Fibroblast of skin of left biceps (primary cell): Measurements from ENCODE around the gene PPP5C.
"Not testable (repeated sequence)": the region's sequence is repeated elsewhere in the genome, so short reads cannot be mapped to it uniquely, and the experiment has no call there.

ENCODE experiments used
- DNase-seq, 2 experiments: peaks; one replicate each; pipeline ENCODE4 v3.0.0-alpha.2; 2013; ENCODE audit warnings: low read depth in 2 of 2

PPP5C gene

DNA sequence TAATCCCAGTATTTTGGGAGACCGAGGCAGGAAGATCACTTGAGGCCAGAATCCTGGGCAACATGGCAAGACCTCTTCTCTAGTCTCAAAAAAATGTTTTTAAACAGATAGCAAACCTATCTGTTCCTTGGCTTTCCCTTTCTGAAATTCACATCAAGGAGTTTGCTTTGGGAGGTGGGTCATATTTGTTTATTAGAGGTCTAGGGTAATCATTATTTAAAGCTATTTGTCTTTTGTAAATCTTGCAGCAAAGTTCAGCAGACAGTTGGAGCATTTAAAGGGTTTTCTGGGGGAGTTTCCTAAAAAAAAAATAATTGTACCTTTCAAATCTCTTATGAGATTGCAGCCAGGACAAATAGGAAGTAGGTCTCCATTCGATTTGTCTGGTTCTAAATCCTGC, 17.5 kb downstream of the PPP5C start:
- no peak for DNase-seq

DNA sequence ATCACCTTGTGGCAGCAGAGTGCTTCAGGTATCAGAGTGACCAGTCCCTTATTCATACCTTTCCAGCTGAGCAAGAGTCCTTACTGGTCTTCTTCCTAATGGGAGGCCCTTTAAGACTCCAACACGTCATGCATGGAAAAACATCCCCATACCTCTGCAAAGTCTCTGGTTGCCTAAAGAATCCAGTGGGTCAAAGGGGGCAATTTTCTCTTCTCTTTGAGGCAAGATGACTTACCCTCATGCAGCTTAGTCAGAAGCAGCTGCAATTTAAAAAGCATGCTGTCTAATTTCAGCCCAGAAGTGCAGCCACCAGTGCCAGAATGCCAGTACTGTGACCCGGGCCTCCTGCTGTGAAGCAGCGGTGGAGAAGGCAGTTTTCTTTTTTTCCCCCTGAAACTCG, 18.7 kb downstream of the PPP5C start:
- no peak for DNase-seq

GRCh38 chr19:46366620-46367292, 19.9 kb downstream of the PPP5C start:
- no peak for DNase-seq

GRCh38 chr19:46367426-46367825, 20.5 kb downstream of the PPP5C start:
- no peak for DNase-seq

- DNase-seq = no peak
Observed at GRCh38 chr19:46368116-46368515, 21.2 kb downstream of the PPP5C start.

- DNase-seq = no peak
Observed at GRCh38 chr19:46369817-46370216, 22.9 kb downstream of the PPP5C start.

DNA sequence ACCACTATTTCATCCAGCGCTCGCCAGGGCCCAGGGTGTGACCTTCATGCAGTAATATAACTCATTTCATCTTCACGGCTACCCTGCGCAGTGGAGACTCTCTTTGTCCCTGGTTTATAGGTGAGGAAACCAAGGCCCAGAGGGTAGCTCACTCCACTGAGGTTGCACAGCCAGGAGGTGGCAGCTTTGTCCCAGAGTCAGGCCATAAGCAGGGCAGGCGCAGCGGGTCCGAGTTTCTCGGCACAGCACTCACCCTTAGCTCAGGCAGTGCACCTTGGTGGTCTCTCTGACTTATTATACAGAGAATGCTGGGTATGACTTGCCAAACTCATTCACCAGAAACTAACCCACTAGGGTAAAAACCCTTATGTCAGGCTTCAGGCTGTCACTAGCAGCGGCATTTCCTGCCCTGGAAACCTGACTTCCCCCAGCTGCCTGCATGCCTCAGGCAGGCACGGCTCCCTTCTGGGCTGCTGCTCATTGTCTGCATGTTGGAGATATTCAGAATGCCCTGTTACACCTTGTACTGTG, 24.5 kb downstream of the PPP5C start:
- DNase-seq = no peak

DNA sequence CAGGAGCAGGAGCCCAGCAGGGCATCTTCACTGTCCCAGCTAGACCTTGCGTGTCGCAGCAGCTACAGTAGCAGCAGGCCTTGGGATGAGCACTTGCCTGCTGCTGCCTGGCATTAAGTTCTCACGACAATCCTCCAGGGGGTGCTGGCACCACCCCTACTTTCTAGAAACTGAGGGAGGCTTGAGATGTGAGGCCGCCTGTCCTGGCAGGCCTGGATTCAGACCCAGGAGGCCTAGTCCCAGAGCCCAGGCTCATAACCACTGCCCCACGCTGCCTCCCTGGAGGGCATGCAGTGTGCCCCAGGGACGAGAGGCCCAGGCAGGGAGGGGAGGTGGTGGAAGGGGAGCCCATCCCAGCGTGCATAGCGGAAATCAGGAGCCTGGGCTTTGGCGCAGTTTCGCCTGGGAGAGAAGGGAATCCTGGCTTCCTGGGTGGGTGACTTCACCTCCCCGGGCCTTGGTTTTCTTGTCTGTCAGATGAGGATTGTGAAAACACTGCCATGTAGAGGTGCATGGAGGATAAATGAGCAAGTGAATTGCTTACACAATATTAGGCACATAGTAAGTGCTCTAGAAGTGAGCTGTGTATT, 26.1 kb downstream of the PPP5C start:
- DNase-seq = no peak

GRCh38 chr19:46373491-46374359, 26.8 kb downstream of the PPP5C start:
- no peak for DNase-seq

DNA sequence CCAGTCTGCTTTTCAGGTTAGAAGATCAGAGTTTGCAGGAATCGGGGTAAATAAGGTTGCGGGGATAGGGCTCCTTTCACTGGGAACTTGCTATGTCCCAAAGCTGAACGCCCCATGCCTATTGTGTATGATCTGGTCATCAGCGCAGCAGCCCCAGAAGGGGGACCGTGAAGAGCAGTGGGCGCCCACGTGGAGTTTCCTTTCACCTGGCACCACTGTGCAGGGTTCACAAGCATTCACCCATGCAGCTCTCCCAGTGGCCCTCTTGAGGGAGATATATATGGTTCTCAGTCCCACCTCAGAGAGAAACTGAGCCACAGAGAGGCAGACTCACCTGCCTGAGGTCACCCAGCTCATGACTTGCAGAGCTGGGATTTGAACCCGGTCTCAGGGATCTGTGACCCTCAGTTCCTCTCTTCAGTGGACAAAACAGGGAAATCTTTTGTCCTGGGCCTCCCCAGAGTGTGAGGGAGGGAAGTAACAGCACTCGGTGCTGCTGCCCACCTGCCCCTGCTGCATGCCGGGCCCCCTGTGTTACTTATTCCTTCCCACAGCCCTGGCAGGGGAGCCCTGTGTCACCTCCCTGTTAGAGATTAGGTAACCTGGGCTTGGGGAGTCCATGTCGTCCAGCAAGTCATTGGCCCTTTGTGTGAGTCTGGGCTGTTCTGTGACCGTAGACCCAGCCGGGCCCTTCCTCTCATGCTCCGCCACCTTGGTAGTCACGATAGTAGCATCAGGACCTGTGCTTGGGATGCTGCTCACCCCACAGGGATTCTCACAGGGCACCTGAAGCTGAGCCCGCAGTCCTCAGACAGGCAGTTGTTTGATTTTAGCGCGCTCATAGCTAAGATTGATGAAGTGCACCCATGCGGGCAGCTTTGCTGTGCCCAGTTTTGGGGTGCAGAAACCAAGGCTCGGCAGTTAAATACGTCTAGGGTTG, 27.9 kb downstream of the PPP5C start:
- DNase-seq = no peak

DNA sequence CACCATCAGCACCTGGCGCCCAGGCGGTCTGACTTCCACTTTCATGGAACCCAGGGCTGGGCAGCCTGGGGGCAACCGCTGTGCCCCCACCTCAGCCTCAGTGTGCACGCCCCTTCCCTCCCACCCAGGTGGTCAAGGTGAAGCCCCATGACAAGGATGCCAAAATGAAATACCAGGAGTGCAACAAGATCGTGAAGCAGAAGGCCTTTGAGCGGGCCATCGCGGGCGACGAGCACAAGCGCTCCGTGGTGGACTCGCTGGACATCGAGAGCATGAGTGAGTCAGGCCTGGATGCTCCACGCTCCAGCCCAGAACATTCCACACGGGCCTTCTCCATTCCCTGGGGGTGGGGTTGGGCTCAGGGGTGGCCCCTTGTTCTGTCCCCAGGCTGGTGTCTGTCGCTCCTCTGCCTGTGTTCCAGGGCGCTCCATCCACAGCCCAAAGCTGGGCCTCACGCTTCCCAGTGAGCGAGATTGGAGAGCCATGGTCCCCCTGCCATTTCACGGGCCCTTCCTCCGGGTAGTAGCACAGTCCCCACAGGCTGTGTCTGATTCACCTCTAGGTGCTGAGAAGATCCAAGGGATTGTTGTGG, 28.7 kb downstream of the PPP5C start:
- not testable (repeated sequence) for DNase-seq

DNA sequence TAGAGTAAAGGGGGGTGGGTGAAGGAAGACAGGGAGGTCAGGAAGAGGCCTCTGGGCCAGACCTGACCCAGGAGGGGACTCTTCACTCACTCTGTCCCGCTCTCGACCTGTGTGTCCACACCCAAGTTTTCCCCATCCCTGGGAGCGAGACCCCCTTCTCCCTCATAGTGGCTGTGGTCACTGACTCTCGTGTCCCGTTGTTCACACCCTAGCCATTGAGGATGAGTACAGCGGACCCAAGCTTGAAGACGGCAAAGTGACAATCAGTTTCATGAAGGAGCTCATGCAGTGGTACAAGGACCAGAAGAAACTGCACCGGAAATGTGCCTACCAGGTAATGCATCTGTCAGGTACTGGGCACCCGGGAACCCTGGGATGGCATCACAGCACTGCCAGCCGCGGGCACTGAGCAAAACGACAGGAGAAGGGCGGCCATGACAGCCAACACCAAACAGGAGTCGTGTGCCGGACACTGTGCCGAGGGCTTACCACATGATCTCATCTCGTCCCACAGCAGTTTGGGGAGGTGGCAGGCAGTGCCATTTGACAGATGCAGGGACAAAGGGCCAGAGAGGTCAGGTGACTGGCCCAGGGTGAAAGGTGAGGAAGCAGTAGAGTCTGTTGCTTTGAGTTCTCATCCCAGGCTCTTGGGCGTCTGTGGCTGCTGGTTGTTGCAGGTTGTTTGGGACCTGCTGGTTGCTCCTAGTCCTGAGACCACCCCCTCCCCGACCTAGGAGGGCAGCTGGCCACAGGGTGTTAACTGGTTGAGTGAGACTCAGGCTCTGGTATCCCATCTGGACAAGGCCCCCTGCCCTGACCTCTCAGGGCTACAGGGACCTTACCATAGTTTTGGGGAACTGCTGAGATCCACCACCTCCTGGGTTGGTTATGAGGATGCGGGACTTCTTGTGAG, 29.6 kb downstream of the PPP5C start:
- no peak for DNase-seq

DNA sequence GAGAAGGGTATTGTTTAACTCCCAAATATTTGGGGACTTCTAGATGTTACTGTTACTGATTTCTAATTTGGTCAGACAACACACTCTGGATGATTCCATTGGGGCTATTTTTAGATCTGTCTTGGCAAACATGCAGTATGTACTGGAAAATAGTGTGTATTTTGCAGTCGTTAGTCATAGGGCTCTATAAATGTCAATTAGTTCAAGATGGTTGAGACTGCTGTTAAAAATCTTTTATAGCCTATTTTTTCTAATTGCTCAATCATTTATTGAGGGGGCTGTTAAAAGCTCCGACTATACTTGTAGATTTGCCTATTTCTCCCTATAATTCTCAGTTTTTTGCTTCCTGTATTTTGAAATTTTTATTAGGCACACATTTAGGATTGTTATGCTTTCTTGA, 31.4 kb downstream of the PPP5C start:
- DNase-seq = peak; percentile 88 to 92

DNA sequence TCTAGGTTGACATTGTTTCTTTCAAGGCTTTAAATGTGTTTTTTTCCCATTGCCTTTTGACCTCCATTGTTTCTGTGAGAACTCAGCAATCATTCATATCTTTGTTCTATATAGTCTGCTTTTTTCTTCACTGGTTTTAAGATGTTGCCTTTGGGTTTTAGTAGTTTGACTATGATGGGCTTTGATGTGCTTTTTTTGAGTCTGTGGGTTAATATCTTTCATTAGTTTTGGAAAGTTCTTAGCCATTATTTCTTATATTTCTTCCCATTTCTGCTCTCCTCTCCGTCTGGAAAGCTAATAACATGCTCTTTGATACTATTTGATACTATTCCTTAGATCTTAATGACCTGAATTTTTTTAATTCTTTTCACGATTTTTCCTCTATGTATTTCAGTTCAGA, 33.8 kb downstream of the PPP5C start:
- no peak for DNase-seq

- DNase-seq = no peak
Observed at GRCh38 chr19:46381346-46381745, 34.5 kb downstream of the PPP5C start.

- DNase-seq = no peak
Observed at GRCh38 chr19:46381756-46382345, 35.0 kb downstream of the PPP5C start.

- no peak for DNase-seq
Observed at GRCh38 chr19:46383171-46383815, 36.4 kb downstream of the PPP5C start.

GRCh38 chr19:46383846-46384245, 37.0 kb downstream of the PPP5C start:
- DNase-seq = no peak

DNA sequence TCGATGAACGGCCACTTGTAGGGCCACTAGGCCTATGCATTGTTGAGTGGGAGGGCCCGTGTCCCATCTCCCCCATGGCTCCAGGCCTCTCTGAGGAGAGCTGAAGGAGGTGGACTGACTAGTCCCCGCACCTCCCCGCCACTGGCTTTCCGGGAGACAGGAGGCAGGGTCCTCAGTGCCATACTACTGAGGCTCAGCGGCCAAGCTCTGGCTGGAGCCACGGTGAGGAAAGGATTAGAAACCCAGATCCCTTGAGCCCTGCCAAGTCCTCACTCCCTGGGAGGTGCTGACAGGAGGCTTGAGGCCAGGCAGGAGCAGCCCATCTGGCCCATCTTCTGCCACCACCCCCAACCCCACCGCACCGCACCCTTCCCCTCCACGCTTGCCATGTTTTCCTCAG, 37.5 kb downstream of the PPP5C start:
- no peak for DNase-seq
